DOHH2 (cell line): ENCODE data around the gene MYLK3.

Experiments used
- H3F3A ChIP-seq: fragments of 200-600 bp; sonication (generic), shearing (Covaris generic); 2 replicates; pipeline ENCODE4 v1.6.0; 2016; ENCODE audit warnings: antibody characterized with exemption, mild to moderate bottlenecking; ENCODE audit not compliant: control insufficient read depth, insufficient read depth
- H3K27ac ChIP-seq: fragments of 200-600 bp; sonication (generic); 2 replicates; pipeline ENCODE4 v1.5.1; 2014; ENCODE audit warnings: low read depth, mild to moderate bottlenecking, low read length, moderate library complexity
- H3K27me3 ChIP-seq: fragments of 200-600 bp; sonication (generic); 2 replicates; pipeline ENCODE4 v1.6.1; 2014; ENCODE audit warnings: mild to moderate bottlenecking, low read length, mixed read lengths; ENCODE audit not compliant: control insufficient read depth
- H3K36me3 ChIP-seq: fragments of 200-600 bp; sonication (generic); 2 replicates; pipeline ENCODE4 v1.6.1; 2014; ENCODE audit warnings: mild to moderate bottlenecking, low read length, moderate library complexity, mixed read lengths; ENCODE audit not compliant: control insufficient read depth
- H3K4me1 ChIP-seq: fragments of 200-600 bp; sonication (generic); 2 replicates; pipeline ENCODE4 v1.6.1; 2014; ENCODE audit warnings: mild to moderate bottlenecking, low read length, mixed read lengths; ENCODE audit not compliant: control insufficient read depth
- H3K4me2 ChIP-seq: fragments of 200-600 bp; sonication (generic); 2 replicates; pipeline ENCODE4 v1.6.0; 2014; ENCODE audit warnings: mild to moderate bottlenecking, low read length, moderate library complexity
- H3K4me3 ChIP-seq: fragments of 200-600 bp; sonication (generic); 2 replicates; pipeline ENCODE4 v1.5.1; 2014; ENCODE audit warnings: mild to moderate bottlenecking, low read length, mixed read lengths
- H3K79me2 ChIP-seq: fragments of 200-600 bp; sonication (generic); 2 replicates; pipeline ENCODE4 v1.6.1; 2014; ENCODE audit warnings: mild to moderate bottlenecking, low read length, mixed read lengths; ENCODE audit not compliant: control insufficient read depth
- H3K9me2 ChIP-seq: fragments of 200-600 bp; sonication (generic); replicated peaks from 2 replicates; pipeline ENCODE4 v1.6.1; 2014; ENCODE audit warnings: mild to moderate bottlenecking, low read length, mixed read lengths; ENCODE audit not compliant: control insufficient read depth
- H3K9me3 ChIP-seq: fragments of 200-600 bp; sonication (generic); 2 replicates; pipeline ENCODE4 v1.6.1; 2014; ENCODE audit warnings: antibody characterized with exemption, low read length, mixed read lengths; ENCODE audit not compliant: control insufficient read depth, insufficient read depth
- H4K20me1 ChIP-seq: fragments of 200-600 bp; sonication (generic); 2 replicates; pipeline ENCODE4 v1.6.0; 2014; ENCODE audit warnings: low read depth, mild to moderate bottlenecking, antibody characterized with exemption, low read length, moderate library complexity; ENCODE audit not compliant: control insufficient read depth, insufficient read depth
- CTCF ChIP-seq: fragments of 200-600 bp; sonication (generic); IDR thresholded peaks from one replicate; pipeline ENCODE4 v1.5.1; 2014; ENCODE audit warnings: antibody characterized with exemption, mild to moderate bottlenecking, low read depth, low read length; ENCODE audit not compliant: poor library complexity, severe bottlenecking
- EZH2phosphoT487 ChIP-seq: fragments of 200-600 bp; sonication (generic); IDR thresholded peaks from 2 replicates; pipeline ENCODE4 v1.6.1; 2017; ENCODE audit warnings: borderline replicate concordance, mild to moderate bottlenecking, antibody characterized with exemption, low read length, moderate library complexity, mixed read lengths

The MYLK3 gene

DNA sequence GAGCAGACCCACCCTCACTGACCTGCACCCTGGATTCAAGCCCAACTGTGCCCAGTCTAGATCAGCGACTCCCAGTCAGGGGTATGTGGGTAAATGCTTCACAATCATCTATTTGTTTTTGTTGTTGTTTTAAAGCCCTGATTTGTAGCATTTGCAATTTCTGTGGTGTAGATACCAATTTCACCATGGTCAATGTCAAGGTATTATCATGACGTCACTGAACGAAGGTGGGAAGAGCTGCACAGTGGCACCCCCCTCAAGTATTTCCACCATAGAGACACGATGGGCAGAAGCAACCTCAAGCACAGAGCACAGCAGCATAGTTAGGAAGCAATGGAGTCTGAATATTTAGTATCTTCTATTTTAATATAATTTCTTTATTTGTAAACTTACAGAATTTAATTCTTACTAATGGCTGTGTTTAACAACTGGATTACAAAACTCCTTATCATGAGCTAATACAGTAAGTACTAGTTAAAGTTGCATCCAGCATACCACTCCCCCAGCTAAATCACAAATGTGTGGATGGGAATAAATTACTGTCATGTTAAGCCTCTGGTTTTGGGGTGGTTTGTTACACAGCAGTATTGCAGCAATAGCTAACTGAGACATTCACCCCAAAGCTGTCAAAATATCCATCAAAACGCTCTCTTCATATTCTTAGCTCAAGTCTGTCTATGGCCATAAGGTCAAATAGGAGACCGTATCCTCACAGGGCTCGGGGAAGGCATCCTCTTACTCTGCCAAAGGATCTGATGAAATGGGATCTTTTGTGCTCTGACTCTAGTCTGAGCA, 33.1 kb downstream of the MYLK3 start:
- no peaks in the 10 kb centered on the region for H3K36me3 ChIP-seq
- peaks cover 14% of the 10 kb centered on the region for H3K4me1 ChIP-seq
- H3K4me3 ChIP-seq = no peak overlapping the region
- no peaks in the 10 kb centered on the region for H4K20me1 ChIP-seq
- no peak overlapping the region for H3K4me2 ChIP-seq
- H3F3A ChIP-seq = no peaks in the 10 kb centered on the region
- TF ChIP-seq CTCF (no peak), EZH2phosphoT487 (no peak)
- no peak overlapping the region for H3K27ac ChIP-seq
- no peaks in the 10 kb centered on the region for H3K9me2 ChIP-seq
- no peaks in the 10 kb centered on the region for H3K9me3 ChIP-seq
- no peaks in the 10 kb centered on the region for H3K79me2 ChIP-seq
- H3K27me3 ChIP-seq = no peaks in the 10 kb centered on the region

DNA sequence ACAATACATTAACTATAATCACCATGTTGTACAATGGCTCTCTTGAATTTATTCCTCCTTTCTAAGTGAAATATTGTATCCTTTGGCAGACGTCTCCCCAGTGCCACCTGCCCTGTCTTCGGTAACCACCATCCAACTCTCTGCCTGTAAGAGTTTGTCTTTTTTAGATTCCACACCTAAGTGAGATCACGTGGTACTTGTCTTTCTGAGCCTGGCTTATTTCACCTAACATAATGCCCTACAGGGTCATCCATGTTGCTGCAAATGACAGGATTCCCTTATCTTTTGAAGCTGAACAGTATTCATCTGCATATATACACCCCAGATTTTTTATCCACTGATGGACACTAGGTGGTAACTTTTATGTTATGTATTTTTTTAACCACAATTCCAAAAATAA, 34.5 kb downstream of the MYLK3 start:
- Histone ChIP-seq H3K79me2 (no peaks in the 10 kb centered on the region), H3K27ac (no peak overlapping the region), H3K9me3 (no peaks in the 10 kb centered on the region), H3K36me3 (no peaks in the 10 kb centered on the region), H3K4me1 (peaks cover 14% of the 10 kb centered on the region), H4K20me1 (no peaks in the 10 kb centered on the region), H3K27me3 (no peaks in the 10 kb centered on the region), H3K4me3 (no peak overlapping the region), H3K4me2 (no peak overlapping the region), H3K9me2 (no peaks in the 10 kb centered on the region), H3F3A (no peaks in the 10 kb centered on the region)
- TF ChIP-seq CTCF (no peak), EZH2phosphoT487 (no peak)

DNA sequence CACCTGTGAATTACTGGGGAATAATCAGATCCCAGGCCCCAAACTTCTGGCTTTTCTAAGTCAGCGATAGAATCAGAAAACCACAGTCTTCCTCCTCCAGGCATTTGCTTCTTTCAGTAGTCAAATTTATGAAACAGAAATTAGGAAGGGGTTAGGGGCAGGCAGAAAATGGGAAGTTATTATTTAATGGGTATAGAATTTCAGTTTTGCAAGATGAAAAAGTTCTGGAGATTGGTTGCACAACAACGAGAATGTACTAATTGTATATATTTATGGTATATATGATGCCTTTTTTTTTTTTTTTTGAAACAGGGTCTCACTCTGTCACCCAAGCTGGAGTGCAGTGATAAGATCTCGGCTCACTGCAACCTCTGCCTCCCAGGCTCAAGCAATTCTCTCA, 35.2 kb downstream of the MYLK3 start:
- TF ChIP-seq EZH2phosphoT487 = no peak
- TF ChIP-seq CTCF = no peak
- H3F3A ChIP-seq = no peaks in the 10 kb centered on the region
- no peak overlapping the region for H3K27ac ChIP-seq
- H3K79me2 ChIP-seq = no peaks in the 10 kb centered on the region
- H3K27me3 ChIP-seq = no peaks in the 10 kb centered on the region
- H3K36me3 ChIP-seq = no peaks in the 10 kb centered on the region
- no peaks in the 10 kb centered on the region for H3K9me2 ChIP-seq
- no peak overlapping the region for H3K4me3 ChIP-seq
- H4K20me1 ChIP-seq = no peaks in the 10 kb centered on the region
- H3K4me2 ChIP-seq = peak overlapping the region; percentile 24
- H3K9me3 ChIP-seq = no peaks in the 10 kb centered on the region
- peaks cover 14% of the 10 kb centered on the region for H3K4me1 ChIP-seq
